Breast epithelium (tissue), 4 donors: ENCODE data around the gene MLYCD. TPM values are rescaled to one million over a fixed set of nuclear protein-coding genes. Genes with fewer than 3 reads are reported as not detected.

Experiments used
- DNase-seq, 2 donors: peaks; one replicate each; pipeline ENCODE4 v3.0.0-alpha.2; 2019; ENCODE audit warnings: low spot score in 2 of 2
- H3K27ac ChIP-seq, 2 donors: fragments of 200-600 bp; sonication (generic) in 1 of 2; one replicate each; pipeline ENCODE4 v1.5.1; 2016 to 2019; ENCODE audit warnings: mild to moderate bottlenecking in 1 of 2
- H3K27me3 ChIP-seq, 2 donors: fragments of 200-600 bp; sonication (generic) in 1 of 2; one replicate each; pipeline versions ENCODE4 v1.5.1 to v1.6.0; 2017 to 2019; ENCODE audit warnings: control low read depth in 1 of 2, mild to moderate bottlenecking in 1 of 2
- H3K36me3 ChIP-seq: fragments of 200-600 bp; one replicate; pipeline ENCODE4 v1.5.1; 2019
- H3K4me1 ChIP-seq, 2 donors: fragments of 200-600 bp; sonication (generic); one replicate each; pipeline ENCODE4 v1.5.1; 2016 to 2019; ENCODE audit warnings: control low read depth in 1 of 2
- H3K4me3 ChIP-seq, 3 donors: fragments of 200-600 bp; sonication (generic); 1 replicate in 2 of 3; 2 replicates in 1 of 3; pipeline ENCODE4 v1.5.1; 2016 to 2019; ENCODE audit warnings: mild to moderate bottlenecking in 3 of 3, moderate library complexity in 2 of 3
- H3K9me3 ChIP-seq, 2 donors: fragments of 200-600 bp; sonication (generic) in 1 of 2; one replicate each; pipeline ENCODE4 v1.5.1; 2016 to 2019; ENCODE audit warnings: control low read depth in 1 of 2
- POLR2A ChIP-seq: fragments of 450-650 bp; IDR thresholded peaks from one replicate; pipeline ENCODE4 v1.6.1; 2016; ENCODE audit warnings: antibody characterized with exemption, mild to moderate bottlenecking, moderate library complexity
- POLR2AphosphoS5 ChIP-seq, 3 donors: sonication (generic); formaldehyde crosslinking; IDR thresholded peaks; one replicate each; pipeline ENCODE4 v1.6.1; 2017; ENCODE audit warnings: antibody characterized with exemption in 3 of 3
- intact Hi-C: fragments of 100-400 bp; cut with DNase I; formaldehyde crosslinking; loops from one replicate; pipeline ENCODE4 v1.15.1; 2023; ENCODE audit warnings: low total_unique reads
- total RNA-seq, 3 donors: library from RNA; depleted of rRNA; stranded (reverse); fragments of >200 nt; gene quantifications; one replicate each; pipeline ENCODE4 v1.1.0, GENCODE V29; 2016
- TF ChIP-seq, protein P1 (sequence below), 3 donors: fragments of 450-650 bp; IDR thresholded peaks; one replicate each; pipeline ENCODE4 v1.5.1; 2016 to 2017; ENCODE audit warnings: antibody characterized with exemption in 3 of 3, mild to moderate bottlenecking in 3 of 3, moderate library complexity in 3 of 3

Gene MLYCD
- total RNA-seq, 3 donors from 2014 or later = 9.5 to 17.0 (median 12.1) TPM

DNA sequence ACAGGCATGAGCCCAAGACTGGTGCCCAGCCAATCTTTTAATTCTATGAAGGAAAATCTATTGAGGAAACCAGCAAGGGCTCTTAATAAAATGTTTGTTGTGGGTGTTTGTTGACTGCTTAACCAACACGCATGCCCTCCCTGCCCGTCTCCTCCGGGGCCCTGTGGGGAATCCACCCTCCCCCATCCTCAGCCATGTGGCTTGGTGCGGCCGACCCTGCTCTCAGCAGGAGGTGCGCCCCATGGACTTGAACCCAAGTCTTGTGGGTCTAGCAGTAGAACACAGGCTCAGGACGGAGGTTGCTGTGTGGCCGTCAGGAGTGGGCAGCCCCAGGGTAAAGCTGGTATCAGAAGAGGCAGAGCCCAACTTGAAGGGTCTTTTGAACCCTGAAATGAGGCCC lies 45.1 kb upstream of the MLYCD start:
- intact Hi-C loops = no loop called here
- TF ChIP-seq, protein P1, sequence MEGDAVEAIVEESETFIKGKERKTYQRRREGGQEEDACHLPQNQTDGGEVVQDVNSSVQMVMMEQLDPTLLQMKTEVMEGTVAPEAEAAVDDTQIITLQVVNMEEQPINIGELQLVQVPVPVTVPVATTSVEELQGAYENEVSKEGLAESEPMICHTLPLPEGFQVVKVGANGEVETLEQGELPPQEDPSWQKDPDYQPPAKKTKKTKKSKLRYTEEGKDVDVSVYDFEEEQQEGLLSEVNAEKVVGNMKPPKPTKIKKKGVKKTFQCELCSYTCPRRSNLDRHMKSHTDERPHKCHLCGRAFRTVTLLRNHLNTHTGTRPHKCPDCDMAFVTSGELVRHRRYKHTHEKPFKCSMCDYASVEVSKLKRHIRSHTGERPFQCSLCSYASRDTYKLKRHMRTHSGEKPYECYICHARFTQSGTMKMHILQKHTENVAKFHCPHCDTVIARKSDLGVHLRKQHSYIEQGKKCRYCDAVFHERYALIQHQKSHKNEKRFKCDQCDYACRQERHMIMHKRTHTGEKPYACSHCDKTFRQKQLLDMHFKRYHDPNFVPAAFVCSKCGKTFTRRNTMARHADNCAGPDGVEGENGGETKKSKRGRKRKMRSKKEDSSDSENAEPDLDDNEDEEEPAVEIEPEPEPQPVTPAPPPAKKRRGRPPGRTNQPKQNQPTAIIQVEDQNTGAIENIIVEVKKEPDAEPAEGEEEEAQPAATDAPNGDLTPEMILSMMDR (IDR thresholded peaks at IDR 0.05) = no peak
- TF ChIP-seq POLR2A (no peak), POLR2AphosphoS5 (IDR thresholded peaks at IDR 0.05) (no peak)
- Histone ChIP-seq H3K4me1 (no peaks in the 10 kb centered on the region), H3K27me3 (no peaks in the 10 kb centered on the region), H3K9me3 (no peaks in the 10 kb centered on the region), H3K4me3 (no peak overlapping the region), H3K36me3 (no peaks in the 10 kb centered on the region), H3K27ac (no peak overlapping the region)
- no peak for DNase-seq

DNA sequence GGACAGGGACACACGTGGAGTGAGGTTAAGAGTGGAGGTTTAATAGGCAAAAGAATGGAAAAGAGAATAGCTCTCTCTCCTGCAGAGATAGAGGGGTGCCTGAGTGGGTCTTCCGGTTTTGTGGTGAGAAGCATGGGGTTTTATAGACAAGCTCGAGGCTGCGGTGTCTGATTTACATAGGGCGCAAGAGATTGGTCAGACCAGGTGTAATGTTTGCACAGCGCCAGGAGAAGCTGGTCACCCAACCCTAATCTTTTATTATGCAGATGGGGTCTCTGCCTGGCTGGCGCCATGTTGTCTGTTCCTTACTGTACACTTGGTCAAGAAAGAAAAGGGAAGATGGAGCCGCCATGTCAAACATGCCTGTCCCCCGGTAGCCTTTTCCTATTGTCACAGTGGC lies 44.5 kb upstream of the MLYCD start:
- no peaks in the 10 kb centered on the region for H3K36me3 ChIP-seq
- no peaks in the 10 kb centered on the region for H3K4me1 ChIP-seq
- no peaks in the 10 kb centered on the region for H3K9me3 ChIP-seq
- no peaks in the 10 kb centered on the region for H3K27me3 ChIP-seq
- H3K4me3 ChIP-seq = no peak overlapping the region
- TF ChIP-seq POLR2AphosphoS5 (IDR thresholded peaks at IDR 0.05) = no peak
- TF ChIP-seq POLR2A = no peak
- TF ChIP-seq, protein P1 (IDR thresholded peaks at IDR 0.05) = no peak
- no peak overlapping the region for H3K27ac ChIP-seq
- intact Hi-C loops = no loop called here
- no peak for DNase-seq

DNA sequence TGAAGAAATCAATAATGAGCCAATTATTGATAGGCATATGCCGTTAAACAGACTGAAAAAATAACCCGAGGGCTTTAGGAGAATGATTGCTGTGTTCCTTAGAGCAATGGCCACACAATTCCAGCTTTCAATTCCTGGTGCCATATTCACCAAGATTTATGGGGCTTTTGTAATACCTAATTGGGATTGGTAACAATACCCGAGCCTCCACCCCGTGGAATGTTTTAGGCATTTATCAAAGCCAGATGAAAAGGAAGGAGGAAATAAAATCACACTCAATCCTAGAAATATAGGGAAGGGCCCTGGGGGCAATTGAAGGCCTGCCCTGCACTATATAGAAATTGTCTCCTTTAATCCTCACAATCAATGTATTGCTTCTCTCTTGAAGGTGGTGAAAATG lies 42.1 kb upstream of the MLYCD start:
- H3K36me3 ChIP-seq = no peaks in the 10 kb centered on the region
- TF ChIP-seq, protein P1 (IDR thresholded peaks at IDR 0.05) = no peak
- TF ChIP-seq POLR2A (no peak), POLR2AphosphoS5 (IDR thresholded peaks at IDR 0.05) (no peak)
- no peaks in the 10 kb centered on the region for H3K4me1 ChIP-seq
- no peaks in the 10 kb centered on the region for H3K9me3 ChIP-seq
- H3K27ac ChIP-seq = no peak overlapping the region
- H3K4me3 ChIP-seq = no peak overlapping the region
- H3K27me3 ChIP-seq = no peaks in the 10 kb centered on the region
- no peak for DNase-seq
- intact Hi-C loops = no loop called here

DNA sequence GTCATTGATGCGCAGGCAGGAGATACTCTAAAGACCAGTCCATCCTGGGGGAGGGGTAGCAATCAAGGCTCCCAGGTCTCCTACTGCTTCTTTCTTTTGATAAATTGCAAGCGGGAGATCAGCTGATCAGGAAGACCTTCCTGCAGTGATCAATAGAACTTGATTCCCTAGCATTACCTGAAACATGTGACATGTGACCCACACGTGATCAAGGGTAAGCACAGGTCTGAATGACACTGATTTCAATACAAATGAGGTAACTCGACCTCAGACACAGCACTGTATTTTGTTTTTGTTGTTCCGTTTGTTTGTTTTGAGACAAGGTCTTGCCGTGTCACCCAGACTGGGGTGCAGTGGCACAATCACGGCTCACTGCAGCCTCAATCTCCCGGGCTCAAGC lies 39.6 kb upstream of the MLYCD start:
- Histone ChIP-seq H3K9me3 (no peaks in the 10 kb centered on the region), H3K4me1 (no peaks in the 10 kb centered on the region), H3K4me3 (no peak overlapping the region), H3K27ac (no peak overlapping the region), H3K36me3 (no peaks in the 10 kb centered on the region), H3K27me3 (no peaks in the 10 kb centered on the region)
- no peak for DNase-seq
- TF ChIP-seq, protein P1 (IDR thresholded peaks at IDR 0.05) = no peak
- TF ChIP-seq POLR2AphosphoS5 (IDR thresholded peaks at IDR 0.05) (no peak), POLR2A (no peak)
- intact Hi-C loops = no loop called here

DNA sequence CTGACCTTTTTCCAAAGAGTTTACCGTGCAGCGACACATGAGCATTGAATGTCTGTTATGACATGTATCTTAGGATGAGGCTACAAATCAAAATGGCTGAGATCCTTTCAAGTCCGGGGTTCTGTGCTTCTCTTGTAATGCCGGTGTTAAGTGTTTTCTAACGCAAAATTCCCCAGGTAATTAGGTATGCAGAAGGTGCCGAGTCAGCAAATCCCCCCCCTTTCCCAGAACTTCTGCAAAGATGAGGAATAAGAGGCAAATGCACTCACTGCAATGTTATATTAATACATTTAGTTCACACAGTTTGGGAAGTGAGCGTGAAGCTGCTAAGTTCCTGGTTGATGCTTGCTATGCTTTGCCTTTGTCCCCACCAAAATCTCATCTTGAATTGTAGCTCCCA lies 36.3 kb upstream of the MLYCD start:
- intact Hi-C loops = no loop called here
- H3K9me3 ChIP-seq = no peaks in the 10 kb centered on the region
- TF ChIP-seq, protein P1 (IDR thresholded peaks at IDR 0.05) = no peak
- TF ChIP-seq POLR2A (no peak), POLR2AphosphoS5 (IDR thresholded peaks at IDR 0.05) (no peak)
- no peak for DNase-seq
- no peak overlapping the region for H3K27ac ChIP-seq
- H3K4me3 ChIP-seq = no peak overlapping the region
- H3K27me3 ChIP-seq = no peaks in the 10 kb centered on the region
- no peaks in the 10 kb centered on the region for H3K36me3 ChIP-seq
- H3K4me1 ChIP-seq = no peaks in the 10 kb centered on the region
